HepG2 (cell line): ENCODE measurements around the gene ACSL5. TPM values are rescaled to one million over a fixed set of nuclear protein-coding genes. Genes with fewer than 3 reads are reported as not detected.

Experiments used
- AGO1 ChIP-seq: fragments of 200-400 bp; formaldehyde crosslinking; IDR thresholded peaks from 2 replicates; pipeline ENCODE4 v1.6.1; 2017; ENCODE audit warnings: mild to moderate bottlenecking, low read depth, low read length, moderate library complexity; ENCODE audit not compliant: poor library complexity, severe bottlenecking
- CCDC6 ChIP-seq: sonication (generic); formaldehyde crosslinking; IDR thresholded peaks from 2 replicates; pipeline ENCODE4 v1.8.1; 2022; ENCODE audit warnings: mild to moderate bottlenecking, missing genetic modification reagents, moderate library complexity
- CREB1 ChIP-seq, 2 experiments: fragments of 450-650 bp in 1 of 2; IDR thresholded peaks; 2 replicates each; pipeline ENCODE4 v1.6.1; 2016 to 2017; ENCODE audit warnings: control low read depth in 1 of 2, mild to moderate bottlenecking in 1 of 2, missing compliant biosample characterization in 1 of 2, missing genetic modification characterization in 1 of 2
- DNMT1 ChIP-seq: sonication (generic); formaldehyde crosslinking; IDR thresholded peaks from 2 replicates; pipeline ENCODE4 v1.5.1; 2020; ENCODE audit warnings: mild to moderate bottlenecking, missing genetic modification reagents
- GATAD2A ChIP-seq: IDR thresholded peaks from 2 replicates; pipeline ENCODE4 v1.6.1; 2016
- HCFC1 ChIP-seq: fragments of 150-350 bp; IDR thresholded peaks from 2 replicates; pipeline ENCODE4 v1.6.1; 2014; ENCODE audit warnings: low read depth, low read length
- MED8 ChIP-seq: sonication (generic); formaldehyde crosslinking; IDR thresholded peaks from 2 replicates; pipeline ENCODE4 v1.8.1; 2023; ENCODE audit warnings: mild to moderate bottlenecking, missing genetic modification reagents; ENCODE audit not compliant: insufficient replicate concordance
- RAD21 ChIP-seq: fragments of 450-650 bp; formaldehyde crosslinking; IDR thresholded peaks from 2 replicates; pipeline ENCODE4 v1.5.0; 2020; ENCODE audit warnings: mild to moderate bottlenecking
- SAP130 ChIP-seq: IDR thresholded peaks from 2 replicates; pipeline ENCODE4 v1.6.1; 2016; ENCODE audit warnings: low read depth
- SCMH1 ChIP-seq: sonication (generic); formaldehyde crosslinking; IDR thresholded peaks from 2 replicates; pipeline ENCODE4 v1.9.0; 2021; ENCODE audit warnings: missing genetic modification reagents, mild to moderate bottlenecking, borderline replicate concordance
- SP4 ChIP-seq: sonication (generic); formaldehyde crosslinking; IDR thresholded peaks from 2 replicates; pipeline ENCODE4 v1.8.1; 2023; ENCODE audit warnings: mild to moderate bottlenecking, missing genetic modification reagents
- ZNF382 ChIP-seq: sonication (generic); formaldehyde crosslinking; IDR thresholded peaks from 2 replicates; pipeline ENCODE4 v1.5.0; 2020; ENCODE audit warnings: missing genetic modification reagents, mild to moderate bottlenecking, borderline replicate concordance
- ZNF484 ChIP-seq: sonication (generic); formaldehyde crosslinking; IDR thresholded peaks from 2 replicates; pipeline ENCODE4 v1.5.1; 2020; ENCODE audit warnings: mild to moderate bottlenecking, low read depth, missing genetic modification reagents, borderline replicate concordance
- ZNF546 ChIP-seq: sonication (generic); formaldehyde crosslinking; conservative IDR thresholded peaks from 2 replicates; pipeline ENCODE4 v1.8.1; 2023; ENCODE audit warnings: mild to moderate bottlenecking, missing genetic modification reagents
- ZNF569 ChIP-seq: sonication (generic); formaldehyde crosslinking; IDR thresholded peaks from 2 replicates; pipeline ENCODE4 v1.5.0; 2020; ENCODE audit warnings: mild to moderate bottlenecking, missing genetic modification reagents, moderate library complexity, borderline replicate concordance
- ZNF761 ChIP-seq: sonication (generic); formaldehyde crosslinking; conservative IDR thresholded peaks from 2 replicates; pipeline ENCODE4 v1.4.0; 2020; ENCODE audit warnings: mild to moderate bottlenecking, missing genetic modification reagents
- ZNF816 ChIP-seq: sonication (generic); formaldehyde crosslinking; IDR thresholded peaks from 2 replicates; pipeline ENCODE4 v1.8.0; 2022; ENCODE audit warnings: missing genetic modification reagents, mild to moderate bottlenecking, borderline replicate concordance
- ZNF883 ChIP-seq: sonication (generic); formaldehyde crosslinking; IDR thresholded peaks from 2 replicates; pipeline ENCODE4 v1.5.1; 2020; ENCODE audit warnings: mild to moderate bottlenecking, missing genetic modification reagents; ENCODE audit errors: not compliant biosample characterization
- polyA plus RNA-seq, 8 experiments: library from polyadenylated mRNA; depleted of rRNA in 3 of 8; stranded (reverse) in 7 of 8; unstranded in 1 of 8; fragments of >200 nt; fragmentation: Illumina TruSeq in 4 of 8; extraction: Trizol in 4 of 8; gene quantifications; 2 replicates each; pipeline versions ENCODE4 v1.2.1 to v1.2.3, GENCODE V29; 2011 to 2016; ENCODE audit warnings: low read depth in 4 of 8, missing spikeins in 1 of 8, mixed read lengths in 1 of 8; ENCODE audit not compliant: insufficient read depth in 1 of 8
- total RNA-seq, 5 experiments: library from RNA; depleted of rRNA; stranded (reverse); fragments of >200 nt; fragmentation: Illumina TruSeq; extraction: Trizol; gene quantifications; 2 replicates each; pipeline ENCODE4 v1.2.3, GENCODE V29; 2016; ENCODE audit warnings: low read depth in 1 of 5
- TF ChIP-seq, protein P1 (sequence below): sonication (generic); formaldehyde crosslinking; IDR thresholded peaks from 2 replicates; pipeline ENCODE4 v1.4.0; 2020; ENCODE audit warnings: missing genetic modification reagents
- TF ChIP-seq, protein P2 (sequence below): IDR thresholded peaks from 2 replicates; pipeline ENCODE4 v1.6.1; 2016; ENCODE audit warnings: control low read depth
- TF ChIP-seq, protein P3 (sequence below): sonication (generic); formaldehyde crosslinking; IDR thresholded peaks from 2 replicates; pipeline ENCODE4 v1.5.1; 2020; ENCODE audit warnings: missing genetic modification reagents, mild to moderate bottlenecking, borderline replicate concordance
- TF ChIP-seq, protein P4 (sequence below): sonication (generic); formaldehyde crosslinking; IDR thresholded peaks from 2 replicates; pipeline ENCODE4 v1.8.1; 2023; ENCODE audit warnings: missing genetic modification reagents, inconsistent platforms, borderline replicate concordance
- TF ChIP-seq, protein P5 (sequence below): sonication (generic); formaldehyde crosslinking; IDR thresholded peaks from 2 replicates; pipeline ENCODE4 v1.4.0; 2020; ENCODE audit warnings: missing genetic modification reagents
- TF ChIP-seq, protein P6 (sequence below): IDR thresholded peaks from 2 replicates; pipeline ENCODE4 v1.6.1; 2016; ENCODE audit warnings: missing biosample characterization, missing genetic modification reagents, low read depth

Gene ACSL5
- total and polyA plus RNA-seq, 2 of the 13 experiments (the other 11 are each of a cell fraction or from before 2014, with no cell fraction given), result 56.4 to 82.5 TPM

DNA sequence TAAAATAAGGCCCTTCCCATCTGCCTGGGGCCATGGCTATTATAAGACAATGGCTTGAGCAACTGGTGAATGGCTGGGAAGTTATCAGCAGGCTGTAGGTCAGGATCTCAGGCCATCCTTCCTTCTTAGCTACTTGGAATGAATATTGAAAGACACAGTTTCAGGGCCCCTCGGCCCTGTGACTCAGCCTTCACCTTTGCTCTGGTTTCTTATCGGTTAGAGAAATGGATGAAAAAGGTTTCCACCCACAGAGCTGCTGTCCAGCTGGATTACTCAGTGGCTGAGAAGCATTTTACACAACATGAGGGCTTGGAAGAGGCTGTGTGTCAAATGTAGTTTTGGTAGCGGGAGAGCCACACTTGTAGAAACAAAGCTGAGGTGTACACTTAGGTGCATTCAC, 9.4 kb downstream of the ACSL5 start (continued):
- TF ChIP-seq, protein P1, sequence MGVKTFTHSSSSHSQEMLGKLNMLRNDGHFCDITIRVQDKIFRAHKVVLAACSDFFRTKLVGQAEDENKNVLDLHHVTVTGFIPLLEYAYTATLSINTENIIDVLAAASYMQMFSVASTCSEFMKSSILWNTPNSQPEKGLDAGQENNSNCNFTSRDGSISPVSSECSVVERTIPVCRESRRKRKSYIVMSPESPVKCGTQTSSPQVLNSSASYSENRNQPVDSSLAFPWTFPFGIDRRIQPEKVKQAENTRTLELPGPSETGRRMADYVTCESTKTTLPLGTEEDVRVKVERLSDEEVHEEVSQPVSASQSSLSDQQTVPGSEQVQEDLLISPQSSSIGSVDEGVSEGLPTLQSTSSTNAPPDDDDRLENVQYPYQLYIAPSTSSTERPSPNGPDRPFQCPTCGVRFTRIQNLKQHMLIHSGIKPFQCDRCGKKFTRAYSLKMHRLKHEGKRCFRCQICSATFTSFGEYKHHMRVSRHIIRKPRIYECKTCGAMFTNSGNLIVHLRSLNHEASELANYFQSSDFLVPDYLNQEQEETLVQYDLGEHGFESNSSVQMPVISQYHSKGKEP (CRISPR knock-in tag), result no peak
- TF ChIP-seq, protein P2, sequence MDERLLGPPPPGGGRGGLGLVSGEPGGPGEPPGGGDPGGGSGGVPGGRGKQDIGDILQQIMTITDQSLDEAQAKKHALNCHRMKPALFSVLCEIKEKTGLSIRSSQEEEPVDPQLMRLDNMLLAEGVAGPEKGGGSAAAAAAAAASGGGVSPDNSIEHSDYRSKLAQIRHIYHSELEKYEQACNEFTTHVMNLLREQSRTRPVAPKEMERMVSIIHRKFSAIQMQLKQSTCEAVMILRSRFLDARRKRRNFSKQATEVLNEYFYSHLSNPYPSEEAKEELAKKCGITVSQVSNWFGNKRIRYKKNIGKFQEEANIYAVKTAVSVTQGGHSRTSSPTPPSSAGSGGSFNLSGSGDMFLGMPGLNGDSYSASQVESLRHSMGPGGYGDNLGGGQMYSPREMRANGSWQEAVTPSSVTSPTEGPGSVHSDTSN (CRISPR knock-in tag), result no peak
- TF ChIP-seq, protein P3, sequence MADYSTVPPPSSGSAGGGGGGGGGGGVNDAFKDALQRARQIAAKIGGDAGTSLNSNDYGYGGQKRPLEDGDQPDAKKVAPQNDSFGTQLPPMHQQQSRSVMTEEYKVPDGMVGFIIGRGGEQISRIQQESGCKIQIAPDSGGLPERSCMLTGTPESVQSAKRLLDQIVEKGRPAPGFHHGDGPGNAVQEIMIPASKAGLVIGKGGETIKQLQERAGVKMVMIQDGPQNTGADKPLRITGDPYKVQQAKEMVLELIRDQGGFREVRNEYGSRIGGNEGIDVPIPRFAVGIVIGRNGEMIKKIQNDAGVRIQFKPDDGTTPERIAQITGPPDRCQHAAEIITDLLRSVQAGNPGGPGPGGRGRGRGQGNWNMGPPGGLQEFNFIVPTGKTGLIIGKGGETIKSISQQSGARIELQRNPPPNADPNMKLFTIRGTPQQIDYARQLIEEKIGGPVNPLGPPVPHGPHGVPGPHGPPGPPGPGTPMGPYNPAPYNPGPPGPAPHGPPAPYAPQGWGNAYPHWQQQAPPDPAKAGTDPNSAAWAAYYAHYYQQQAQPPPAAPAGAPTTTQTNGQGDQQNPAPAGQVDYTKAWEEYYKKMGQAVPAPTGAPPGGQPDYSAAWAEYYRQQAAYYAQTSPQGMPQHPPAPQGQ, result no peak
- TF ChIP-seq SCMH1 (no peak), ZNF569 (CRISPR knock-in tag) (no peak), SP4 (CRISPR knock-in tag) (no peak), GATAD2A (peak; percentile 66), ZNF816 (CRISPR knock-in tag) (no peak), ZNF382 (CRISPR knock-in tag) (no peak), ZNF761 (CRISPR knock-in tag) (no peak), SAP130 (peak; percentile 69), ZNF546 (CRISPR knock-in tag) (no peak), ZNF484 (CRISPR knock-in tag) (no peak), AGO1 (no peak), CCDC6 (CRISPR knock-in tag) (no peak), DNMT1 (no peak), RAD21 (CRISPR knock-in tag) (no peak), HCFC1 (no peak), ZNF883 (CRISPR knock-in tag) (no peak), MED8 (no peak), CREB1 (IDR thresholded peaks at IDR 0.05) (no peak), CREB1 (CRISPR knock-in tag; IDR thresholded peaks at IDR 0.05) (peak; percentile 42; the same call in 1 of the 2 replicates)
- TF ChIP-seq, protein P4, sequence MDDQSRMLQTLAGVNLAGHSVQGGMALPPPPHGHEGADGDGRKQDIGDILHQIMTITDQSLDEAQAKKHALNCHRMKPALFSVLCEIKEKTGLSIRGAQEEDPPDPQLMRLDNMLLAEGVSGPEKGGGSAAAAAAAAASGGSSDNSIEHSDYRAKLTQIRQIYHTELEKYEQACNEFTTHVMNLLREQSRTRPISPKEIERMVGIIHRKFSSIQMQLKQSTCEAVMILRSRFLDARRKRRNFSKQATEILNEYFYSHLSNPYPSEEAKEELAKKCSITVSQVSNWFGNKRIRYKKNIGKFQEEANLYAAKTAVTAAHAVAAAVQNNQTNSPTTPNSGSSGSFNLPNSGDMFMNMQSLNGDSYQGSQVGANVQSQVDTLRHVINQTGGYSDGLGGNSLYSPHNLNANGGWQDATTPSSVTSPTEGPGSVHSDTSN (CRISPR knock-in tag), result no peak
- TF ChIP-seq, protein P5, sequence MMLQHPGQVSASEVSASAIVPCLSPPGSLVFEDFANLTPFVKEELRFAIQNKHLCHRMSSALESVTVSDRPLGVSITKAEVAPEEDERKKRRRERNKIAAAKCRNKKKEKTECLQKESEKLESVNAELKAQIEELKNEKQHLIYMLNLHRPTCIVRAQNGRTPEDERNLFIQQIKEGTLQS, result peak; percentile 51
- TF ChIP-seq, protein P6, sequence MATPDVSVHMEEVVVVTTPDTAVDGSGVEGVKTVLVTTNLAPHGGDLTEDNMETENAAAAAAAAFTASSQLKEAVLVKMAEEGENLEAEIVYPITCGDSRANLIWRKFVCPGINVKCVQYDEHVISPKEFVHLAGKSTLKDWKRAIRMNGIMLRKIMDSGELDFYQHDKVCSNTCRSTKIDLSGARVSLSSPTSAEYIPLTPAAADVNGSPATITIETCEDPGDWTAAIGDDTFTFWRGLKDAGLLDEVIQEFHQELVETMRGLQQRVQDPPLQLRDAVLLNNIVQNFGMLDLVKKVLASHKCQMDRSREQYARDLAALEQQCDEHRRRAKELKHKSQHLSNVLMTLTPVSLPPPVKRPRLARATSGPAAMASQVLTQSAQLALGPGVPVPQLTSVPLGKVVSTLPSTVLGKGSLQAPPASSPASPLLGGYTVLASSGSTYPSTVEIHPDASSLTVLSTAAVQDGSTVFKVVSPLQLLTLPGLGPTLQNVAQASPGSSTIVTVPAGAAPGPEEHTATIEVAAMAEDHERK, result no peak
